HUDEP-2 (cell line): ENCODE data around the gene CYP21A2.
"Not testable (repeated sequence)": the region's sequence is repeated elsewhere in the genome, so short reads cannot be mapped to it uniquely, and the experiment has no call there.

ENCODE experiments used
- DNase-seq, 76 experiments: peaks; one replicate each; lab custom pipeline; 2025; ENCODE audit not compliant: unreplicated experiment in 76 of 76; lab: John Stamatoyannopoulos, UW

Gene CYP21A2

DNA sequence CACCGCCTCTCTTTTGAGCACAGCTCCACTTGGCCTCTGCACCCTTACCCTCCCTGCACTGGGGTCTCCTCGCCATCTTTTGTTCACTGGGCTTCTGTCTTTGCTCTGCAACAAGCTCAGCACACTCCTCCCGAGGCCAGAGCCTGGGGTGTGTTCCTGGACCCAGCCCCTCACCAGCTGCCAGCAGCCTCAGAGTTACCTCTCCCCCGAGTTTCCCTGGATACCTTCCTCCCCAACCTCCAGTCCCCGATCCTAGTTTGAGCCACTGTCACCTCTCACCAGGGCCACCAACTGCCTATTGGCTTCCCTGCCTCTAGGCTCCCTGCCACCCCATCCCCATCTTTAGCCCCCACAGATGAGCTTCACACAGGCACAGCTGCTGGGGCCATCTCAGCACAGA is 12.3 kb downstream of the CYP21A2 start:
- DNase-seq, result no peak

DNA sequence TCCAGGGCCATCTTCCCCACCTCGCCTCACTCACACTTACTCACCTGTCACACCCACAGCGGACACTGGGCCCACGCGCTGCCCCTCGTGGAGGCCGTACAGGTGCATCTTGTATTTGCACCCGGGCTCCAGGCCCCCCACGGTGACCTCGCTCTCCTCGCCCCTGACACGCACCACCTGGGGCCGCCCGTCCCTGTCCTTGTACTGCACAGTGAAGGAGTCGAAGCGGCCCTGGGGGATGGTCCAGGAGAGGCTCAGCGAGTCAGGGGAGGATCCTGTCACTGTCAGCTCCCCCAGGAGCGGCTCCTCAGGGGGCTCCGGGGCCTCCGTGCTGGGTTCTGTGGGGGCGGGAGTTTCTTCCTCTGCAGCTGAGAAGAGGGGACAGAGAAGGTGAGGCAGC is 14.4 kb downstream of the CYP21A2 start:
- not testable (repeated sequence) for DNase-seq

DNA sequence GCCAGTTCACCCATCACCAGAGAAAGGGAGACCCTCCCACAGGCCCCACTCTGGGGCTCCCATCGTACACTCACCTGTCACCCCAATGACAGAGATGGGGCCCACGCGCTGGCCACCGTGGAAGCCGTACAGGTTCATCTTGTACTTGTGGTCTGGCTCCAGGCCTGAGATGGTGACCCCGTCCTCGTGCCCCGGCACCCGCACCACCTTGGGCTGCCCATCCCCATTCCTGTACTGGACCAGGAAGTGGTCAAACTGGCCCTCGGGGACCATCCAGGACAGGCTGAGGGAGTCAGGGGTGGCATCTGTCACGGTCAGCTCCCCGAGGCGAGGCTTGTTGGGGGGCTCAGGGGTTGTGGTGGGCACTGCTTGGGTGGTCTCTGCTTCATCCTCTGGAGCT is 15.1 kb downstream of the CYP21A2 start:
- not testable (repeated sequence) for DNase-seq

DNA sequence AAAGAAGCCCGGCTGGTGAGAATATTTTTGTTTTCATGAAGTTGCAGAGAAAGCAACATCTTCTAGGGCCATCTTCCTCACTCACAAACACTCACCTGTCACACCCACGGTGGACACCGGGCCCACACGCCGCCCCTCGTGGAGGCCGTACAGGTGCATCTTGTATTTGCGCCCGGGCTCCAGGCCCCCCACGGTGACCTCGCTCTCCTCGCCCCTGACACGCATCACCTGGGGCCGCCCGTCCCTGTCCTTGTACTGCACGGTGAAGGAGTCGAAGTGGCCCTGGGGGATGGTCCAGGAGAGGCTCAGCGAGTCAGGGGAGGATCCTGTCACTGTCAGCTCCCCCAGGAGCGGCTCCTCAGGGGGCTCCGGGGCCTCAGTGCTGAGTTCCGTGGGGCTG is 17.5 kb downstream of the CYP21A2 start:
- not testable (repeated sequence) for DNase-seq

DNA sequence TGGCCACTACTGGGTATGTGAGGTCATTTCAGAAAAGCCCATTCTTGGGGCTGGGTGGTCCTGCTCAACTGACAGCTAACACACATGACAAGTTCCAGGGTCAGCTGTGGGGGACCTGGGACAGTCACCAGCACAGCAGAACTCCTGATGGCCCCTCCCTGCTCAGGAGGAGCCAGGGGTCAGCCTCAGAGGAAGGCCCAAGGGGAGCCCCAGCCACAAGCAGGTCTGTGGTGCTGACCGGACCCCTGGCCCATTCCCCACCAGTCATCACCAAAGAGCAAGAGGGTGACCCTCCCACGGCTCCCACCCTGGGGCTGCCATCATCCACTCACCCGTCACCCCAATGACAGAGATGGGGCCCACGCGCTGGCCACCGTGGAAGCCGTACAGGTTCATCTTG is 18.0 kb downstream of the CYP21A2 start:
- DNase-seq, result no peak

DNA sequence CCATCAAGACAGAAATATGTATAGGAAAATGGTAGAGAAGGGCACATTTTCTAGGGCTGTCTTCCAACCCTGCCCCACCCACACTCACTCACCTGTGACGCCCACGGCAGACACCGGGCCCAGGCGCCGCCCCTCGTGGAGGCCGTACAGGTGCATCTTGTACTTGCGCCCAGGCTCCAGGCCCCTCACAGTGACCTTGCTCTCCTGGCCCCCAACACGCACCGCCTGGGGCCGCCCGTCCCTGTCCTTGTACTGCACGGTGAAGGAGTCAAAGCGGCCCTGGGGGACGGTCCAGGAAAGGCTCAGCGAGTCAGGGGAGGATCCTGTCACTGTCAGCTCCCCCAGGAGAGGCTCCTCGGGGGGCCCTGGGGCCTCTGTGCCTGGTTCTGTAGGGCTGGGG is 19.8 kb downstream of the CYP21A2 start:
- DNase-seq, result no peak

DNA sequence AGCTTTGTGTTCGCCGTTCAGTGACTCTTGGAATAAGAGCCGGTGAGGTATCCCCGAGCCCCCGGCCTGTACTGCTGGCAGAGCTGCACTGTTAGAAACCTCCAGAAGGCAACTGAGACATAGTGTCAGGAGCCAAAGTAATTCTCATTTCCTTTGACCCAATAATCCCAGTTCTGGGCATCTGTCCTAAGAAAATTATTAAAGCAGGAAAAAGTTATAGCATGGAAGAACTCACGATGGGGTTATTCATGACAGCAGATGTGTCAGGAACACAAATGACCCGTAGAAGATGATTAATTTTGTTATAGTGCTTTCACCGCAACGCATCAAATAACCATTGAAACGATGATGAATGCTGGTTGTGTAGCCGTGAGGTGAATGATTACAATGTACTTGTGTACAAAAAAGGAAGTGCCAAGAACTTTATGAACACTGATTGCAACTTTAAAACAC is 20.3 kb downstream of the CYP21A2 start:
- no peak for DNase-seq

DNA sequence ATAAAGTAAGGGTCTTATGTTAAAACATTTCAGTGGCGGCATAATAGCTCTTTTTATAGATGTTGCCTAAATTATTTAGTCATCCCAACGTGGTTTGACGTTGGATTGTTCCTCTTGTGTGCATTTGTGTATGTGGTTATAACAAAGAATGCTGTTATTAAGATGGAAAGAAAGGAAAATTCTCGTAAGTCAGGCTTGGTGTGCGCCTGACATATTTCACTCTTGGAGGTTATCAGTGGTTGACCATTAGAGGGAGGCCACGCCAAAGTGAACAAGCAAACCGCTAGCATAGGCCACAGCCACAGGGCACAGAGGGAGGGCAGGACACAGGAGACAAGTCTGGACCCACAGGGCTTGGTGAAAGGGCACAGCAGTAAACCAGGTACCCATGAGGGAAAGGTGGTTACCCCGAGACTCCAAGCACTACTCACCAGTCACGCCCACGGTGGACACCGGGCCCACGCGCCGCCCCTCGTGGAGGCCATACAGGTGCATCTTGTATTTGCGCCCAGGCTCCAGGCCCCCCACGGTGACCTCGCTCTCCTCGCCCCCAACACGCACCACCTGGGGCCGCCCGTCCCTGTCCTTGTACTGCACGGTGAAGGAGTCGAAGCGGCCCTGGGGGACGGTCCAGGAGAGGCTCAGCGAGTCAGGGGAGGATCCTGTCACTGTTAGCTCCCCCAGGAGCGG is 22.9 kb downstream of the CYP21A2 start:
- no peak for DNase-seq

DNA sequence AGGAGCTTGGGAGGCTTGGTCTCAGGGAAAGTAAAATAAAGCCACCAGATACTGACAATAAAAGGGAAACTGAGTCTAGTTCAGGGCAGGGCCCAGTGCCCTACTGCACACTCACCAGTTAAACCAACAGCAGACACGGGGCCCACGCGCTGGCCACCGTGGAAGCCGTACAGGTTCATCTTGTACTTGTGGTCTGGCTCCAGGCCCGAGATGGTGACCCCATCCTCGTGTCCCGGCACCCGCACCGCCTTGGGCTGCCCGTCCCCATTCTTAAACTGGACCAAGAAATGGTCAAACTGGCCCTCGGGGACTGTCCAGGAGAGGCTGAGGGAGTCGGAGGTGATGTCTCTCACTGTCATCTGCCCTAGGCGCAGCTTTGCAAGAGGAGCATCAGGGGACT is 26.5 kb downstream of the CYP21A2 start:
- no peak for DNase-seq

DNA sequence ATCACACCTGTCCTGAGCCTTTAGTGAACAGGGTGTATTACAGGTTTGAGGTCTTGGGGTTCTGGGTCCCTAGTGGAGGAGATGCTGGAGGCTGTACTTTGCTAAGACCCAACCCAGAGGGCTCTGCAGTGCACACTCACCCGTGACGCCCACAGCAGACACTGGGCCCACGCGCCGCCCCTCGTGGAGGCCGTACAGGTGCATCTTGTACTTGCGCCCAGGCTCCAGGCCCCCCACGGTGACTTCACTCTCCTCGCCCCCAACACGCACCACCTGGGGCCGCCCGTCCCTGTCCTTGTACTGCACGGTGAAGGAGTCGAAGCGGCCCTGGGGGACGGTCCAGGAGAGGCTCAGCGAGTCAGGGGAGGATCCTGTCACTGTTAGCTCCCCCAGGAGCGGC is 29.3 kb downstream of the CYP21A2 start:
- DNase-seq, result not testable (repeated sequence)

DNA sequence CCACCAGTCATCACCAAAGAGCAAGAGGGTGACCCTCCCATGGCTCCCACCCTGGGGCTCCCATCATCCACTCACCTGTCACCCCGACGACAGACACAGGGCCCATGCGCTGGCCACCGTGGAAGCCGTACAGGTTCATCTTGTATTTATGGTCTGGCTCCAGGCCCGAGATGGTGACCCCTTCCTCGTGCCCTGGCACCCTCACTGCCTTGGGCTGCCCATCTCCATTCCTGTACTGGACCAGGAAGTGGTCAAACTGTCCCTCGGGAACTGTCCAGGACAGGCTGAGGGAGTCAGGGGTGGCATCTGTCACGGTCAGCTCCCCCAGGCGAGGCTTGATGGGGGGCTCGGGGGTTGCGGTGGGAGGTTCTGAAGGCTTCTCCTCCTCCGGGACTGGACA is 30.1 kb downstream of the CYP21A2 start:
- DNase-seq, result not testable (repeated sequence)

DNA sequence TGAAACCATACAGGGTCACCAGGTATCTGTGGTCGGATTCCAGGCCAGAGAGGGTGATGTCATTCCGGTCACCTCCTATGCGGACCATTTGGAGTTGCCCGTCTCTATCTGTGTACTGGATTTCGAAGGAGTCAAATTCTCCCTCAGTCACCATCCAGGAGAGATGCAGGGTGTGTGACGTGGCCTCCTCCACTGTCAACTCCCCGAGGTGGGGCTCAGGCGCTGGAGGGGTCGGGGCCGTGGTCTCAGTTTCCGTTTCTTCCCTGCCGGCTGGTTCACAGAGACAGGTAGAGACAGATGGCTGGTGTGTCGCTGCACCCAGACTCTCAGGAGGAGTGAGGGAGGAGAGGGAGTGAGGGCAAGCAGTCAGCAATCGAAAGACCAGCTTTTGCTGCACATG is 30.7 kb downstream of the CYP21A2 start:
- DNase-seq, result no peak

DNA sequence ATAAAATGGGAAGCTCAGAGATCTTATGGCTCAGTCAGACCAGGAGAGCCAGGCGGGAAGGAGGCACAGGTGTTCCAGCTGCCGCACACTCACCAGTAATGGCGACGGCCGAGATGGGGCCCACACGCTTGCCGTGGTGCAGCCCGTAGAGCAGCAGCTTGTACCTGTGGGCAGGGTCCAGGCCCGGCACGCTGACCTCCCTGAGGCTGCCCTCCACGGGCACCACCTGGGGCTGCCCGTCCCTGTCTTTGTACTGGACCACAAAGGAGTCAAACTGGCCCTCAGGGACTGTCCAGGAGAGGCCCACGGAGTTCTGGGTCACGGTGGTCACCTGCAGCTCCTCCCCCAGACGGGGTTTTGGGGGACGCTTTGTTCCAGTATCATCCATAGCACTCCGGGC is 31.2 kb downstream of the CYP21A2 start:
- DNase-seq, result no peak

DNA sequence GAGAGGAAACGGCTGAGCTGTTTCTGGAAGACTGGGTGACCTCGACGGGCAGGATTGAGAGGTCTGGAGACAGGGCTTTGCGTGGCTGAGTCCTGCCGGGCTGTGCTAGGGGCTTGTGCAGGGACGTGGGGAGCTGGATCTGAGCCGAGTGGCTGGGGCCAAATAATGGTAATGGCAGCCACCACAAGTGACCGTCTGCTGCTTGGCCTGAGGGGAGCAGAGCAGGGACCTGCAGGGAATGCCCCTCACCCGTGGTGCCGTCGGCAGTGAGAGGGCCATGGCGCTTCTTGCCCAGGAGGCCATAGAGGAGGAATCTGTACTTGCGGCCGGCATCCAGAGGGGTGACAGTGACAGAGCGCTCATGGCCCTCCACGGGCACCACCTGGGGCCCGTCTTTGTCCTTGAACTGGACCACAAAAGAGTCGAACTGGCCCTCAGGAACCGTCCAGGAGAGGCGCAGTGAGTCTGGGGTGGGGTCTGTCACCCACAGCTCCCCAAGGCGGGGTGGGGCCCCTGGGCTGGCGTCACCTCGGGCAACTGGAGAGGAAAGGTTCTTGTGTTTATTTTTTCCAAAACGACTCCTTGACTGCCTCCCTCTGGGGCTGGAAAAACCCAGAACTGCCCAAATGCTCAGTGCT is 31.8 kb downstream of the CYP21A2 start:
- no peak for DNase-seq

DNA sequence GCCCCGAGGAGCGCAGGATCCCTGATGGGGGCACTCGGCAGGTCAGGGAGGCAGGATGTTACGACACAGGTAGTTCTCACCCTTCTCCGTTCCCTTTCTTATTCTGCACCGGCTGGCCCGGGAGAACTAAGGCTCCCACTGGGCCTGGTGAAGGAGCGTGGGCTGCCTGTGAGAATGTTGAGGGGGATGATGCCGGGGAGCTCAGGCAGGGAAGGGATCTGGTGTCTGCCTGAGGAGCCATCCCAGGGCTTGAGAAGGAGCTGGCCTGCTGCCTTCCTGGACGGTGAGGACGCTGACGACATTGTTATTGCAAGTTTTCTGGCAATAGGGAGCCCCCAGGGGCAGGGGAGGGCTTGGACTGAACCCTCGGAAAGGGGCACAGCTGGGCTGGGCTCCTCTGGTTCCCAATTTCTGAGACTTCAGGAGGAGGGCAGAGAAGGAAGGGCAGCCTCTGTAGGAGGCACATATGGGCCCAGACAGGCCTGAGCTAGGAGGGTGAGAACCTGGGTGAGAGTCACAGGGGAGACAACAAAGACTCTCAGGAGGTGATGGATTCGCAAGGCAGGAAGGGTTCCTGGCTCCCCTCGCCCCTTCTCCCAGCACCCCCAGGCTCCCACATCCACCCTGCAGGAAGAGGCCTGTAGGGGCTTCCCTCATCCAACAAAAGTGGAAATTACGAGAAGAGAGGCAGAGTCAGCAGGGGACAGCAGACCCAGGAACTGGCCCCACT is 32.8 kb downstream of the CYP21A2 start:
- no peak for DNase-seq

DNA sequence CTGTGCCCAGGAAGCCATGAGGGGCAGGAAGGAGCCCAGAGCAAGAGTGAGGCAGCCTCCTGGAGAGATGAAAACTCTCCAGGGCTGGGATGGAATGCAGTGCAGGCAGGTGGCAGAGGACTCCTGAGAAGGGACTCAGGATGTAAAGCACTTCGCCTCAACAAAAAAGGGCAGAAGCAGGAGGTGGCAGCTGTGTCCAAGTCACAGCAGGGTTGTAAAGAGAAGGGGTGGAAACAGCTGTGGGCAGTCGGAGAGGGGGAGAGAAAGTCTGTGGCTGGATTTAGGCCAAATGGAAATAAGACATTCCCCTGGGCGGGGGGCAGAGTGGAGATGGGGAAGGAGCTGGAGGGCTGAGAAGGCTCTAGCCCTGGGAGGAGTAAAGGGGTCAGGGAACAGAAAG is 34.9 kb downstream of the CYP21A2 start:
- DNase-seq, result no peak

DNA sequence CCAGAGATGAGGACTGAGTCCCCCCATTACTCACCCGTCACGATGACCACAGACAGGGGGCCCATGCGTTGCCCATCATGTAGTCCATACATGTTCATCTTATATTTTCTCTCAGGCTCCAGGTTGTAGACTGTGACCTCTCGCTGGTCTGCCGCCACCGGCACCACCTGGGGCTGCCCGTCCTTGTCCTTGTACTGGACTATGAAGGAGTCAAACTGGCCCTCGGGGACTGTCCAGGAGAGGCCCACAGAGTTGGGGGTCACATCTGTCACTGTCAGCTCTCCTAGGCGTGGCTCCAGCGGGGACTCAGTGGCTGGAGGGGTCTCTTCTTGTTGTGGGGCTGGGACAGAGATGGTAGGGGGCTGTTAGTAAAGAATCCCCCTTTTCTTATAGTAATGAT is 35.4 kb downstream of the CYP21A2 start:
- no peak for DNase-seq

DNA sequence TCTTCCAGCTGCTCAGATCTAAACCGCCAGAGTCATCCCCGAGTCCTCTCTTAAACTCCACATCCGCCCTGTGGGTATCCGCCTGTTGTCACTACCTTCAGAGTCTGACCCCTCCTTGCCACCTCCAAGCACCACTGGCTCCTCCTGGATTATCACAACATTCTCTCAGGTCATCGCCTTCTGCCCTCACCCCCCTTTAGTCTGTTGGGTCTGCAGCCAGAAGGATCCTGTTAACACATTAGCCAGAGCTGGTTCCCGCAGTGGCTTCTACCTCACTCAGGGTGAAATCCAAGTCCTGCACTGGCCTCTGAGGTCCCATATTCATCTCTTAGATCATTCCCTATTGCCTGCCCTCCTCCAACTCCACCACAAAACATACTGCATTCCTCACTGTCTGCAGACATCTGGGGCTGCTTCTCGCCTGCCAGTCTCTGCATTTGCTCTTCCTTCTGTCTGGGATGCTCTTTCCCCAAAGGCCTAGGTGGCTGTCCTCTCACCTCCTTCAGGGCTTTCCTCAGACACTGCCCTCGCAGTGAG is 36.8 kb downstream of the CYP21A2 start:
- DNase-seq, result no peak

DNA sequence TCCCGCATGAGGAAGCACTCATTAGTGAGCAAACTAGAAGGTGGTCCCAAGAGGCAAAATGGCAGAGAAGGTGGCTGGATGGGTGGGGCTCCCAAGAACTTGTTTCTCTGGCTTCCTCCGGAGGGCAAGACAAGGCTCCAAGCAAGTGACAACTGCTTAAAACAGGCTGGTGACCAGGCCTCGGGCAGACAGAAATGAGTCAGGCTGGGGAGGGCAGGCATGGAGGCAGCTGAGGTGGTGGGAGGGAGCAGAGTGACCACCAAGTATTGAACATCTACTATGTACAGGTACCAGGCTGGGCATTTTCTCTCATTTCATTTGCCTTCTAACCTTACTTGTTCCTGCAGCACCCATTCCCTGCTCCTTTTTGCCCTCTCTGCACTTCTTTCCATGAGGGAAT is 37.6 kb downstream of the CYP21A2 start:
- DNase-seq, result no peak

DNA sequence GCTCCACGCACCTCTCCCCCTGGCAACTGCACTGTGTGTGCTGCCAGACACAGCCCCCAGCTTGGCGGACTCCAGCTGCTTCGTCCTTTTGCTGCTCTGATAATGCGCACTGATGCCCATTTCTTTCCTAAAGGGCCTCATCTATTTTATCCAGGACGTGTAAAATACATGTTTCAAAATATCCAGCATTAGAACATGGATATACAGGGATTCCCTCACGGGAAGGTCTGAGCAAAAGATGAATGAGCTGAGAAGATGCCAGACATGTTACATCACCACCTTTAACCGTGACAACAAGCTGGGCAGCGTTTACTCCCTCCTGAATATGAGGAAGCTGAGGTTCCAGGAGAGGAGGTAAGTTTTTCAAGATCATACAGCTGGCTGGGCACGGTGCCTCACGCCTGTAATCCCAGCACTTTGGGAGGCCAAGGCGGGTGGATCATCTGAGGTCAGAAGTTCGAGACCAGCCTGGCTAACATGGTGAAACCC is 38.1 kb downstream of the CYP21A2 start:
- DNase-seq, result no peak

DNA sequence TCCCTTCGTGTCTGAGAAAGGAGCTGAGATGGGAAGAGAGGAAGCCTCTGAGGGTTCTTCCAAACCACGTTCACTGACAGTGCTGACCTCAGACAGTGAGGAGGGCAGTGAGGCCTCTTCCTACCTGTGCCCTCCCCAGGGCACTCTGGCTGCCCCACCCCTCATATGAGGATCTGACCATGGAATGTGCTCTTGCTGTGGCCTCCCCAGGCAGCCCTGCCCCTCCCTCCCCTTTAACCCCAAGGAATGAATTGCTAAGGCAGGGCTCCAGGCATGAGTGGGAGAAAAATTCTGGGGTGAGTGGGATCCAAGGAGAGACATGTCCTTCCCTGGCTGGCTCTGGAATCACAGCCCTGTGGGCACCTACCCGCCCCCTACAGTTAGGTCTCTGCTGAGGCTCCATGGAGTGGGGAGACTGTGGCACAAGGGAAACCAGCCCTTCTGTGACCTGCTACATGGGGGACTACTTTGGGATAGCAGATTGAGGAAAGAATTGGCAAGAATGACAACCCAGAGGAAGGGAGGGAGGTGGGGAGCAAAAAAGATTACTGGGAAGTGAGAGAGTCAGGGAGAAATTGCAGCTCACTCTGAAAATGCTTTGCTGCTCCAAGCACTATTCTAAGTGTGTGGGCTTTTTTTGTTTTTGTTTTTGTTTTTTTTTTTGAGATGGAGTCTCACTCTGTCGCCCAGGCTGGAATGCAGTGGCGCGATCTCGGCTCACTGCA is 41.5 kb downstream of the CYP21A2 start:
- DNase-seq, result no peak
